Subcutaneous abdominal adipose tissue (tissue), 5 donors: ENCODE results near the gene LGI2.
"Not testable (repeated sequence)": the region's sequence is repeated elsewhere in the genome, so short reads cannot be mapped to it uniquely, and the experiment has no call there.

Experiments
- H3K27ac ChIP-seq: one replicate; pipeline ENCODE4 v1.7.0; 2013; ENCODE audit warnings: low read depth, mild to moderate bottlenecking, inconsistent platforms, low read length, moderate library complexity
- H3K27me3 ChIP-seq, 5 donors: one replicate each; pipeline ENCODE4 v1.7.0; 2013; ENCODE audit warnings: low read length in 5 of 5, inconsistent platforms in 1 of 5; ENCODE audit not compliant: control insufficient read depth in 5 of 5, insufficient read depth in 4 of 5
- H3K36me3 ChIP-seq, 5 donors: one replicate each; pipeline ENCODE4 v1.7.0; 2013; ENCODE audit warnings: low read length in 5 of 5; ENCODE audit not compliant: control insufficient read depth in 5 of 5, insufficient read depth in 5 of 5
- H3K4me1 ChIP-seq, 5 donors: one replicate each; pipeline ENCODE4 v1.7.0; 2013; ENCODE audit warnings: low read length in 5 of 5, mild to moderate bottlenecking in 3 of 5, moderate library complexity in 1 of 5; ENCODE audit not compliant: control insufficient read depth in 5 of 5, insufficient read depth in 5 of 5
- H3K4me3 ChIP-seq, 5 donors: one replicate each; pipeline ENCODE4 v1.7.0; 2013; ENCODE audit warnings: low read length in 5 of 5, low read depth in 1 of 5
- H3K9ac ChIP-seq, 5 donors: one replicate each; pipeline ENCODE4 v1.7.0; 2013; ENCODE audit warnings: low read length in 5 of 5, mild to moderate bottlenecking in 4 of 5, moderate library complexity in 3 of 5
- H3K9me3 ChIP-seq, 5 donors: one replicate each; pipeline ENCODE4 v1.7.0; 2013; ENCODE audit warnings: low read length in 5 of 5; ENCODE audit not compliant: control insufficient read depth in 5 of 5
- donor health status: healthy.
- donor health status: healthy.
- donor health status: healthy.
- donor health status: healthy.
- donor health status: healthy.

LGI2 gene

GRCh38 chr4:25021216-25021615 lies 9.5 kb downstream of the LGI2 start:
- Histone ChIP-seq H3K4me1 (no peaks in the 10 kb centered on the region), H3K4me3 (no peak overlapping the region), H3K9ac (no peak overlapping the region), H3K9me3 (no peaks in the 10 kb centered on the region), H3K36me3 (no peaks in the 10 kb centered on the region), H3K27me3 (no peaks in the 10 kb centered on the region), H3K27ac (no peak overlapping the region)

- no peaks in the 10 kb centered on the region for H3K9me3 ChIP-seq
- H3K9ac ChIP-seq = no peak overlapping the region
- no peak overlapping the region for H3K27ac ChIP-seq
- H3K4me1 ChIP-seq = peaks cover 0 to under 1% (median 0%) of the 10 kb centered on the region in 5 donors
- no peaks in the 10 kb centered on the region for H3K36me3 ChIP-seq
- no peak overlapping the region for H3K4me3 ChIP-seq
- no peaks in the 10 kb centered on the region for H3K27me3 ChIP-seq
Observed at GRCh38 chr4:25020236-25020635, 10.5 kb downstream of the LGI2 start.

GRCh38 chr4:25019501-25019900 lies 11.2 kb downstream of the LGI2 start:
- Histone ChIP-seq H3K9me3 (no peaks in the 10 kb centered on the region), H3K27me3 (no peaks in the 10 kb centered on the region), H3K36me3 (no peaks in the 10 kb centered on the region), H3K4me1 (peaks cover 0 to 7% (median 4%) of the 10 kb centered on the region in 5 donors), H3K4me3 (no peak overlapping the region), H3K9ac (no peak overlapping the region), H3K27ac (no peak overlapping the region)

- Histone ChIP-seq H3K36me3 (no peaks in the 10 kb centered on the region), H3K27ac (no peak overlapping the region), H3K9me3 (no peaks in the 10 kb centered on the region), H3K9ac (no peak overlapping the region), H3K4me3 (no peak overlapping the region), H3K27me3 (peaks cover 0 to 6% (median 2%) of the 10 kb centered on the region in 5 donors), H3K4me1 (peaks cover 0 to 24% (median 12%) of the 10 kb centered on the region in 5 donors)
Observed at GRCh38 chr4:25015012-25015411, 15.7 kb downstream of the LGI2 start.

GRCh38 chr4:25014662-25014983 lies 16.1 kb downstream of the LGI2 start:
- H3K27ac ChIP-seq, H3K9me3 ChIP-seq, H3K27me3 ChIP-seq, H3K9ac ChIP-seq, H3K4me3 ChIP-seq, H3K36me3 ChIP-seq: not testable (repeated sequence)
- H3K4me1 ChIP-seq = peaks cover 0 to 24% (median 12%) of the 10 kb centered on the region in 5 donors

GRCh38 chr4:25013756-25014661 lies 16.7 kb downstream of the LGI2 start:
- peaks cover 0 to 6% (median 2%) of the 10 kb centered on the region in 5 donors for H3K27me3 ChIP-seq
- H3K9me3 ChIP-seq = no peaks in the 10 kb centered on the region
- H3K36me3 ChIP-seq = no peaks in the 10 kb centered on the region
- H3K9ac ChIP-seq = no peak overlapping the region
- no peak overlapping the region for H3K4me3 ChIP-seq
- peaks cover 0 to 24% (median 12%) of the 10 kb centered on the region in 5 donors for H3K4me1 ChIP-seq
- no peak overlapping the region for H3K27ac ChIP-seq

GRCh38 chr4:25012655-25013054 lies 18.1 kb downstream of the LGI2 start:
- no peak overlapping the region for H3K27ac ChIP-seq
- H3K9me3 ChIP-seq = no peaks in the 10 kb centered on the region
- no peak overlapping the region for H3K9ac ChIP-seq
- H3K4me3 ChIP-seq = no peak overlapping the region
- H3K27me3 ChIP-seq = peaks cover 0 to 6% (median 2%) of the 10 kb centered on the region in 5 donors
- H3K36me3 ChIP-seq = no peaks in the 10 kb centered on the region
- H3K4me1 ChIP-seq = peaks cover 0 to 27% (median 12%) of the 10 kb centered on the region in 5 donors

GRCh38 chr4:25011135-25011866 lies 19.4 kb downstream of the LGI2 start:
- Histone ChIP-seq H3K4me3 (no peak overlapping the region), H3K27me3 (peaks cover 0 to 6% (median 2%) of the 10 kb centered on the region in 5 donors), H3K36me3 (no peaks in the 10 kb centered on the region), H3K4me1 (peaks cover 0 to 29% (median 12%) of the 10 kb centered on the region in 5 donors), H3K9ac (no peak overlapping the region), H3K27ac (no peak overlapping the region), H3K9me3 (no peaks in the 10 kb centered on the region)

- no peak overlapping the region for H3K4me3 ChIP-seq
- peaks cover 0 to 10% (median 0%) of the 10 kb centered on the region in 5 donors for H3K4me1 ChIP-seq
- H3K27ac ChIP-seq = no peak overlapping the region
- no peaks in the 10 kb centered on the region for H3K9me3 ChIP-seq
- no peak overlapping the region for H3K9ac ChIP-seq
- H3K36me3 ChIP-seq = no peaks in the 10 kb centered on the region
- H3K27me3 ChIP-seq = peaks cover 0 to 6% (median 2%) of the 10 kb centered on the region in 5 donors
Observed at GRCh38 chr4:25007598-25007997, 23.1 kb downstream of the LGI2 start.

GRCh38 chr4:25002681-25003080 lies 28.1 kb downstream of the LGI2 start:
- Histone ChIP-seq H3K27ac (no peak overlapping the region), H3K9me3 (no peaks in the 10 kb centered on the region), H3K4me1 (peaks cover 0 to 32% (median 8%) of the 10 kb centered on the region in 5 donors), H3K36me3 (no peaks in the 10 kb centered on the region), H3K4me3 (no peak overlapping the region), H3K27me3 (peaks cover 0 to 7% (median 0%) of the 10 kb centered on the region in 5 donors), H3K9ac (no peak overlapping the region)
